SK-N-SH treated with all-trans-retinoic acid at 6 μM for 48 hours (cell line): ENCODE data around the gene ARHGDIB.

Experiments used
- ATAC-seq: fragments of 200-7000 bp; cut with Tn5 transposase; 3 replicates; pipeline ENCODE4 v1.9.1; 2020; ENCODE audit warnings: mild to moderate bottlenecking, moderate library complexity
- ARNTL ChIP-seq: fragments of 450-650 bp; formaldehyde crosslinking; IDR thresholded peaks from 2 replicates; pipeline ENCODE4 v1.5.0; 2020; ENCODE audit warnings: low read depth, mild to moderate bottlenecking, moderate library complexity, borderline replicate concordance
- BACH2 ChIP-seq: fragments of 250-450 bp; sonication (Bioruptor Pico); IDR thresholded peaks from 2 replicates; pipeline ENCODE4 v1.9.0; 2021; ENCODE audit warnings: mild to moderate bottlenecking, borderline replicate concordance
- CSDC2 ChIP-seq: fragments of 250-450 bp; sonication (Bioruptor Pico); IDR thresholded peaks from 2 replicates; pipeline ENCODE4 v1.5.0; 2020; ENCODE audit warnings: mild to moderate bottlenecking, moderate library complexity
- ESRRG ChIP-seq: fragments of 250-450 bp; sonication (Bioruptor Pico); IDR thresholded peaks from 2 replicates; pipeline ENCODE4 v1.6.1; 2021; ENCODE audit warnings: mild to moderate bottlenecking
- GLIS3 ChIP-seq: fragments of 250-450 bp; sonication (Bioruptor Pico); IDR thresholded peaks from 2 replicates; pipeline ENCODE4 v1.5.0; 2020; ENCODE audit warnings: mild to moderate bottlenecking, moderate library complexity
- ISL1 ChIP-seq: fragments of 250-450 bp; sonication (Bioruptor Pico); IDR thresholded peaks from 2 replicates; pipeline ENCODE4 v2.1.2; 2022; ENCODE audit warnings: mild to moderate bottlenecking, moderate library complexity
- OSR1 ChIP-seq: fragments of 250-450 bp; sonication (Bioruptor Pico); IDR thresholded peaks from 2 replicates; pipeline ENCODE4 v1.8.0; 2022; ENCODE audit warnings: moderate library complexity, mild to moderate bottlenecking, inconsistent platforms
- PPARA ChIP-seq: fragments of 250-450 bp; sonication (Bioruptor Pico); IDR thresholded peaks from 2 replicates; pipeline ENCODE4 v1.5.0; 2020; ENCODE audit warnings: mild to moderate bottlenecking, borderline replicate concordance
- SNAI2 ChIP-seq: fragments of 250-450 bp; sonication (Bioruptor Pico); IDR thresholded peaks from 2 replicates; pipeline ENCODE4 v1.5.0; 2020; ENCODE audit warnings: mild to moderate bottlenecking, moderate library complexity
- TOX ChIP-seq: fragments of 250-450 bp; sonication (Bioruptor Pico); IDR thresholded peaks from 2 replicates; pipeline ENCODE4 v1.8.0; 2021; ENCODE audit warnings: mild to moderate bottlenecking, moderate library complexity, borderline replicate concordance
- ZC3H10 ChIP-seq: fragments of 250-450 bp; sonication (Bioruptor Pico); IDR thresholded peaks from 2 replicates; pipeline ENCODE4 v1.5.1; 2021; ENCODE audit warnings: mild to moderate bottlenecking, moderate library complexity
- ZFP3 ChIP-seq: fragments of 250-450 bp; sonication (Bioruptor Pico); IDR thresholded peaks from 2 replicates; pipeline ENCODE4 v1.5.0; 2020; ENCODE audit warnings: mild to moderate bottlenecking, moderate library complexity
- ZFP30 ChIP-seq: fragments of 450-650 bp; formaldehyde crosslinking; IDR thresholded peaks from 2 replicates; pipeline ENCODE4 v1.5.0; 2022; ENCODE audit warnings: mild to moderate bottlenecking, moderate library complexity
- ZNF70 ChIP-seq: fragments of 450-650 bp; formaldehyde crosslinking; IDR thresholded peaks from 2 replicates; pipeline ENCODE4 v1.5.0; 2020; ENCODE audit warnings: mild to moderate bottlenecking, moderate library complexity
- ZNF8 ChIP-seq: fragments of 450-650 bp; formaldehyde crosslinking; IDR thresholded peaks from 2 replicates; pipeline ENCODE4 v1.5.0; 2020; ENCODE audit warnings: mild to moderate bottlenecking, moderate library complexity
- TF ChIP-seq, protein P1 (sequence below): fragments of 250-450 bp; sonication (Bioruptor Pico); IDR thresholded peaks from 2 replicates; pipeline ENCODE4 v1.5.1; 2021; ENCODE audit warnings: mild to moderate bottlenecking, moderate library complexity
- TF ChIP-seq, protein P2 (sequence below): fragments of 250-450 bp; sonication (Bioruptor Pico); IDR thresholded peaks from 2 replicates; pipeline ENCODE4 v1.8.0; 2020; ENCODE audit warnings: mild to moderate bottlenecking, moderate library complexity, borderline replicate concordance
- TF ChIP-seq, protein P3 (sequence below): fragments of 250-450 bp; sonication (Bioruptor Pico); IDR thresholded peaks from 2 replicates; pipeline ENCODE4 v1.5.0; 2020; ENCODE audit warnings: mild to moderate bottlenecking, moderate library complexity
- TF ChIP-seq, protein P4 (sequence below): fragments of 250-450 bp; sonication (Bioruptor Pico); IDR thresholded peaks from 2 replicates; pipeline ENCODE4 v1.8.0; 2021; ENCODE audit warnings: low read depth, mild to moderate bottlenecking, moderate library complexity, borderline replicate concordance
- TF ChIP-seq, protein P5 (sequence below): fragments of 250-450 bp; sonication (Bioruptor Pico); IDR thresholded peaks from 2 replicates; pipeline ENCODE4 v1.5.1; 2020; ENCODE audit warnings: low read depth, mild to moderate bottlenecking, moderate library complexity

ARHGDIB gene

DNA sequence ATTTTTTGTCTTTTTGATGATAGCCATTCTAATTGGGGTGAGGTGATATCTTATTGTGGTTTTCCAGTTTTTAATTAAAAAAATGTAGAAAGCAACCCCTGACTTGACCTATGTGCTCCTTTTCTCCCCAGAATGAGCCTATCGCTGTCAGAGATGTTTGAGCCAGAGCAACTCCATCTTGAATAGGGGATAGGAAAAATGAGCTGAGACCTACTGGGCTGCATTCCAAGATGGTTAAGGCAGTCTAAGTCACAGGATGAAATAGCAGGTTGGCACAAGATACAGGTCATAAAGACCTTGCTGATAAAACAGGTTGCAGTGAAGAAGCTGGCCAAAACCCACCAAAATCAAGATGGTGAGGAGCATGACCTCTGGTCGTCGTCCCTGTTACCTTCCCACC is 36.9 kb downstream of the ARHGDIB start:
- TF ChIP-seq ZNF8 (CRISPR knock-in tag), result no peak
- TF ChIP-seq CSDC2 (CRISPR knock-in tag), result peak; percentile 29; the same call in 1 of the 2 replicates
- TF ChIP-seq, all 23 proteins: peak for 1
- no peak for ATAC-seq

DNA sequence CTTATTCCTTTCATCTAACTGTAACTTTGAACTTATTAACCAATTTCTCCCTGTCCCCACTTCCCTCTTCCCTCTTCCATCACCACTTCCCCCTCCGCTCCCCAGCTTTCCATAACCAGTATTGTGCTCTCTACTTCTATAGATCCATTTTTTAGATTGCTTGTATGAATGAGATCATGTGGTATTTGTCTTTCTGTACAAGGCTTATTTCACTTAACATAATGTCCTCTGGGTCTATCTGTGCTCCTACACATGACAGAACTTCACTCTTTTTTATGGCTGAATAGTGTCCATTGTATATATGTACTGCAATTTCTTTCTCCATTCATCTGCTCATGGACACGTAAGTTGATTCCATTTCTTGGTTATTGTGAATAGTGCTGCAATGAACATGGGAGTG is 37.5 kb downstream of the ARHGDIB start:
- no peak for ATAC-seq
- TF ChIP-seq PPARA (CRISPR knock-in tag) (no peak), ZC3H10 (CRISPR knock-in tag) (no peak)

DNA sequence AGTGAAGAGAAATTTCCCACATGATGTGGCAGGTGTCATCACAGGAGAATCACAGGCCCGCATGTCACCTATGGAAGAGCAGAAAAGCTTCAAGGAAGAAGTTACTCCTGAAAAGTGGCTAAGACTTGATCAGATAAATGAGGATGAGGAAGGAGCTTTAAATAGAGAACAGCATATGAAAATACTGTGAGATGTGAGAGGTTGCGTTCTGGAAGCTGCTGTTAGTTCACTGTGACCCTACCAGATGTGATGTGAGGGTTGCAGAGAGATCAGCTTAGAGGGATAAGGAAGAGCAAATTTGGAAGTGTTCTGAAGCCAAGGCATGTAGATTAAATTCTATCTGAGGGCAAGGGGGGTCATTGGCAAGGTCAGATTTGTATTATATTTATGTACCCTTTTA is 40.2 kb downstream of the ARHGDIB start:
- TF ChIP-seq, protein P1, sequence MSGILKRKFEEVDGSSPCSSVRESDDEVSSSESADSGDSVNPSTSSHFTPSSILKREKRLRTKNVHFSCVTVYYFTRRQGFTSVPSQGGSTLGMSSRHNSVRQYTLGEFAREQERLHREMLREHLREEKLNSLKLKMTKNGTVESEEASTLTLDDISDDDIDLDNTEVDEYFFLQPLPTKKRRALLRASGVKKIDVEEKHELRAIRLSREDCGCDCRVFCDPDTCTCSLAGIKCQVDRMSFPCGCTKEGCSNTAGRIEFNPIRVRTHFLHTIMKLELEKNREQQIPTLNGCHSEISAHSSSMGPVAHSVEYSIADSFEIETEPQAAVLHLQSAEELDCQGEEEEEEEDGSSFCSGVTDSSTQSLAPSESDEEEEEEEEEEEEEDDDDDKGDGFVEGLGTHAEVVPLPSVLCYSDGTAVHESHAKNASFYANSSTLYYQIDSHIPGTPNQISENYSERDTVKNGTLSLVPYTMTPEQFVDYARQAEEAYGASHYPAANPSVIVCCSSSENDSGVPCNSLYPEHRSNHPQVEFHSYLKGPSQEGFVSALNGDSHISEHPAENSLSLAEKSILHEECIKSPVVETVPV (CRISPR knock-in tag), result no peak
- TF ChIP-seq, protein P2, sequence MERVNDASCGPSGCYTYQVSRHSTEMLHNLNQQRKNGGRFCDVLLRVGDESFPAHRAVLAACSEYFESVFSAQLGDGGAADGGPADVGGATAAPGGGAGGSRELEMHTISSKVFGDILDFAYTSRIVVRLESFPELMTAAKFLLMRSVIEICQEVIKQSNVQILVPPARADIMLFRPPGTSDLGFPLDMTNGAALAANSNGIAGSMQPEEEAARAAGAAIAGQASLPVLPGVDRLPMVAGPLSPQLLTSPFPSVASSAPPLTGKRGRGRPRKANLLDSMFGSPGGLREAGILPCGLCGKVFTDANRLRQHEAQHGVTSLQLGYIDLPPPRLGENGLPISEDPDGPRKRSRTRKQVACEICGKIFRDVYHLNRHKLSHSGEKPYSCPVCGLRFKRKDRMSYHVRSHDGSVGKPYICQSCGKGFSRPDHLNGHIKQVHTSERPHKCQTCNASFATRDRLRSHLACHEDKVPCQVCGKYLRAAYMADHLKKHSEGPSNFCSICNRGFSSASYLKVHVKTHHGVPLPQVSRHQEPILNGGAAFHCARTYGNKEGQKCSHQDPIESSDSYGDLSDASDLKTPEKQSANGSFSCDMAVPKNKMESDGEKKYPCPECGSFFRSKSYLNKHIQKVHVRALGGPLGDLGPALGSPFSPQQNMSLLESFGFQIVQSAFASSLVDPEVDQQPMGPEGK (CRISPR knock-in tag), result no peak
- TF ChIP-seq GLIS3 (CRISPR knock-in tag) (no peak), BACH2 (CRISPR knock-in tag) (no peak), ZNF70 (CRISPR knock-in tag) (no peak), OSR1 (no peak), CSDC2 (CRISPR knock-in tag) (no peak), PPARA (CRISPR knock-in tag) (no peak), ESRRG (CRISPR knock-in tag) (no peak), SNAI2 (CRISPR knock-in tag) (no peak), ZNF8 (CRISPR knock-in tag) (no peak), ISL1 (CRISPR knock-in tag) (no peak)
- TF ChIP-seq, protein P3, sequence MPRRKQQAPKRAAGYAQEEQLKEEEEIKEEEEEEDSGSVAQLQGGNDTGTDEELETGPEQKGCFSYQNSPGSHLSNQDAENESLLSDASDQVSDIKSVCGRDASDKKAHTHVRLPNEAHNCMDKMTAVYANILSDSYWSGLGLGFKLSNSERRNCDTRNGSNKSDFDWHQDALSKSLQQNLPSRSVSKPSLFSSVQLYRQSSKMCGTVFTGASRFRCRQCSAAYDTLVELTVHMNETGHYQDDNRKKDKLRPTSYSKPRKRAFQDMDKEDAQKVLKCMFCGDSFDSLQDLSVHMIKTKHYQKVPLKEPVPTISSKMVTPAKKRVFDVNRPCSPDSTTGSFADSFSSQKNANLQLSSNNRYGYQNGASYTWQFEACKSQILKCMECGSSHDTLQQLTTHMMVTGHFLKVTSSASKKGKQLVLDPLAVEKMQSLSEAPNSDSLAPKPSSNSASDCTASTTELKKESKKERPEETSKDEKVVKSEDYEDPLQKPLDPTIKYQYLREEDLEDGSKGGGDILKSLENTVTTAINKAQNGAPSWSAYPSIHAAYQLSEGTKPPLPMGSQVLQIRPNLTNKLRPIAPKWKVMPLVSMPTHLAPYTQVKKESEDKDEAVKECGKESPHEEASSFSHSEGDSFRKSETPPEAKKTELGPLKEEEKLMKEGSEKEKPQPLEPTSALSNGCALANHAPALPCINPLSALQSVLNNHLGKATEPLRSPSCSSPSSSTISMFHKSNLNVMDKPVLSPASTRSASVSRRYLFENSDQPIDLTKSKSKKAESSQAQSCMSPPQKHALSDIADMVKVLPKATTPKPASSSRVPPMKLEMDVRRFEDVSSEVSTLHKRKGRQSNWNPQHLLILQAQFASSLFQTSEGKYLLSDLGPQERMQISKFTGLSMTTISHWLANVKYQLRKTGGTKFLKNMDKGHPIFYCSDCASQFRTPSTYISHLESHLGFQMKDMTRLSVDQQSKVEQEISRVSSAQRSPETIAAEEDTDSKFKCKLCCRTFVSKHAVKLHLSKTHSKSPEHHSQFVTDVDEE (CRISPR knock-in tag), result no peak
- TF ChIP-seq, protein P4, sequence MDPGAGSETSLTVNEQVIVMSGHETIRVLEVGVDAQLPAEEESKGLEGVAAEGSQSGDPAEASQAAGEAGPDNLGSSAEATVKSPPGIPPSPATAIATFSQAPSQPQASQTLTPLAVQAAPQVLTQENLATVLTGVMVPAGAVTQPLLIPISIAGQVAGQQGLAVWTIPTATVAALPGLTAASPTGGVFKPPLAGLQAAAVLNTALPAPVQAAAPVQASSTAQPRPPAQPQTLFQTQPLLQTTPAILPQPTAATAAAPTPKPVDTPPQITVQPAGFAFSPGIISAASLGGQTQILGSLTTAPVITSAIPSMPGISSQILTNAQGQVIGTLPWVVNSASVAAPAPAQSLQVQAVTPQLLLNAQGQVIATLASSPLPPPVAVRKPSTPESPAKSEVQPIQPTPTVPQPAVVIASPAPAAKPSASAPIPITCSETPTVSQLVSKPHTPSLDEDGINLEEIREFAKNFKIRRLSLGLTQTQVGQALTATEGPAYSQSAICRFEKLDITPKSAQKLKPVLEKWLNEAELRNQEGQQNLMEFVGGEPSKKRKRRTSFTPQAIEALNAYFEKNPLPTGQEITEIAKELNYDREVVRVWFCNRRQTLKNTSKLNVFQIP (CRISPR knock-in tag), result no peak
- TF ChIP-seq, all 23 proteins: peak for 0
- ATAC-seq, result no peak

DNA sequence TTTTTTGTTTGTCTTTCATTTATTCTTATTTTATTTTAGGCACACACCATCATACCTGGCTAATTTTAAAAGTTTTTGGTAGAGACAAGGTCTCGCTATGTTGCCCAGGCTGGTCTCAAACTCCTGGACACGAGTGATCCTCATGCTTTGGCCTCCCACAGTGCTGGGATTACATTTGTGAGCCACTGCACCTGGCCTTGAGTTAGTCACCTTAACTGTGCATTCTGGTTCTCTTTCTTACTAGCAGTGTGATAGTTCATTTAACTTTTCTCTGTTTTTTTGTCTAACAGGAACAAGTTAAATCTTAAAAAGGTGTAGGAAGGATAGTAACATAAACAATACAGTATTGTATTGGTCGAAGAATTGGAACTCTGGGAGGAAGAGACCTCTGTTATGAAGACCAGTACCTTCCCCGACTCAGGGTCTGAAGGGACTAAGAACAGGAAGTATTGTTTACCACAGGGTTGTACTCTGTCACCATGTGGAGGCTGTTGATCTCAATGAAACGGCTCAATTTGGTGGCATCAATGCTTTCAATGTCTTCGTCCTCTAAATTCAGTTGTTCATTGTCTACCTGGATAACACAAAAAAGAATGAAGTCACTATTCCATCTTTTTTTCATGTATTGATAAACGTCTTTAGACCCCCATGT is 40.8 kb downstream of the ARHGDIB start:
- ATAC-seq, result no peak
- TF ChIP-seq ZFP3 (no peak), TOX (CRISPR knock-in tag) (no peak), ISL1 (CRISPR knock-in tag) (no peak), ZNF8 (CRISPR knock-in tag) (no peak), ZNF70 (CRISPR knock-in tag) (no peak), ZFP30 (CRISPR knock-in tag) (no peak), OSR1 (no peak), ESRRG (CRISPR knock-in tag) (no peak), BACH2 (CRISPR knock-in tag) (no peak), ARNTL (CRISPR knock-in tag) (no peak), PPARA (CRISPR knock-in tag) (no peak)
- TF ChIP-seq, protein P1 (CRISPR knock-in tag), result no peak
- TF ChIP-seq, protein P2 (CRISPR knock-in tag), result no peak
- TF ChIP-seq, protein P5, sequence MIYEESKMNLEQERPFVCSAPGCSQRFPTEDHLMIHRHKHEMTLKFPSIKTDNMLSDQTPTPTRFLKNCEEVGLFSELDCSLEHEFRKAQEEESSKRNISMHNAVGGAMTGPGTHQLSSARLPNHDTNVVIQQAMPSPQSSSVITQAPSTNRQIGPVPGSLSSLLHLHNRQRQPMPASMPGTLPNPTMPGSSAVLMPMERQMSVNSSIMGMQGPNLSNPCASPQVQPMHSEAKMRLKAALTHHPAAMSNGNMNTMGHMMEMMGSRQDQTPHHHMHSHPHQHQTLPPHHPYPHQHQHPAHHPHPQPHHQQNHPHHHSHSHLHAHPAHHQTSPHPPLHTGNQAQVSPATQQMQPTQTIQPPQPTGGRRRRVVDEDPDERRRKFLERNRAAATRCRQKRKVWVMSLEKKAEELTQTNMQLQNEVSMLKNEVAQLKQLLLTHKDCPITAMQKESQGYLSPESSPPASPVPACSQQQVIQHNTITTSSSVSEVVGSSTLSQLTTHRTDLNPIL (CRISPR knock-in tag), result no peak
